GM21390 (cell line): Measurements from ENCODE around the gene HMCN1.

Source experiments
- ATAC-seq: cut with Tn5 transposase; IDR thresholded peaks from one replicate; pipeline ENCODE4 v1.9.1; 2021; ENCODE audit not compliant: unreplicated experiment

The HMCN1 gene

GRCh38 chr1:185733818-185734735, at the start of gene HMCN1:
HMCN1 (plus strand) TSS chr1:185734391; CDS start chr1:185734780, 389 bp downstream.
- no peak for ATAC-seq

DNA sequence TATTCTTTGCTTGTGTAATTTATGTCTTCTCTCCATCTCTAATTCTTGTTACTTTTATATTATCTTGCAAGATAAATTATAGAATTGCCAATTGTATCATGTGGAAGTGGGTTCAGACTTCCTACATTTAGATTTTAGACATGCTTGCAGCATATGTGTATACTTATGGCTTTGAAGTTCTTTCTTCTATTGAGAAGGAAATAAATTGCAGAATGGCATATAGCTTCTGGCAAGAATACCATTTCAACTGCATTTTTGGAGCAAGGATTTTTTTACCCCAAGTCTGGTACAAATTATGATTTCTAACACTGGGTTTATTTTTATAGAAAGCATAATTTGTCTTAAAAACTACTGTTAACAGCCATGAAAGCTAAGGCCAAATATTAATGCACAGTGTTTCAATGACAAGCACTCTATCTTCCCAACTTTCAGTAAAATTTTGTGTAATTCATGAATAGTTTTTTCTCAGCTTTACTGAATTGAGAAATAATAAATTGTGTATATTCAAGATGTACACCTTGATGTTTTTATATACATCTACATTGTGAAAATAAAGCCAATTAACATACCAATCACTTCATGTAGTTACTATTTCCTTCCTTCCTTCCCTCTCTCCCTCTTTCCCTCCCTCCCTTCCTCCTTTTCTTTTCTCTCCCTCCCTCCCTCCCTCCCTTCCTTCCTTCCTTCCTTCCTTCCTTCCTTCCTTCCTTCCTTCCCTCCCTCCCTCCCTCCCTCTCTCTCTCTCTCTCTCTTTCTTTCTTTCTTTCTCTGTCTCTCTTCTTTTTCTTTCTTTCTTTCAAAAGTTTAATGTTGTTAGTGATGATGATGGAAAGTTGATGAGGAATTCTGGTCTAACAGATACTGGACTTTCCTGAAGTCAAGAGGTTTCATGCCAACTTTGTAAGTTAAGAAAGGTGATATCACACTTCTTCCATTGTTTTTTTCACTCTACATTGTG, 47.1 kb upstream of the HMCN1 start:
- no peak for ATAC-seq

GRCh38 chr1:185690527-185690926, 43.7 kb upstream of the HMCN1 start:
- no peak for ATAC-seq

- peak; percentile 10 for ATAC-seq
These were observed 40.5 kb upstream of the HMCN1 start for GRCh38 chr1:185693654-185694053.

GRCh38 chr1:185694081-185694480, 40.1 kb upstream of the HMCN1 start:
- peak; percentile 96 for ATAC-seq

DNA sequence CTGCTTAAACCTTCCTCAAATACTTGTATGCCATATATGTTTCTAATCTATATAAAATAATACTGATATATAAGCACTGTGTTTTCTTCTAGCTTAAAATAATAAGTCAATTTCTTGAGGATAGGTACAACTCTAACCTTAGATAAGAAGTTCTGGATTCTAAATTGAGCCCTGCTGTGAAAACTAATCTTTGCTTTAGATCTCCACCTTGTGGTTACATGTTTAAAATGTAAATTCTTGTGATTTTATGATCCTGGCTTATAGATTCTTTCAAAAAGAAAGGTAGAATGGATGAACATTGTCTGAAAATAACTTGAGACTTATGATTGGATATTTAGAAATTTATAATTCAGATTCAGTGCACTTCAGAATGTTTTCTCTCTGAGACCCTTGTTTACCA, 38.9 kb upstream of the HMCN1 start:
- no peak for ATAC-seq

- no peak for ATAC-seq
These were observed 37.6 kb upstream of the HMCN1 start for GRCh38 chr1:185696422-185697150.

DNA sequence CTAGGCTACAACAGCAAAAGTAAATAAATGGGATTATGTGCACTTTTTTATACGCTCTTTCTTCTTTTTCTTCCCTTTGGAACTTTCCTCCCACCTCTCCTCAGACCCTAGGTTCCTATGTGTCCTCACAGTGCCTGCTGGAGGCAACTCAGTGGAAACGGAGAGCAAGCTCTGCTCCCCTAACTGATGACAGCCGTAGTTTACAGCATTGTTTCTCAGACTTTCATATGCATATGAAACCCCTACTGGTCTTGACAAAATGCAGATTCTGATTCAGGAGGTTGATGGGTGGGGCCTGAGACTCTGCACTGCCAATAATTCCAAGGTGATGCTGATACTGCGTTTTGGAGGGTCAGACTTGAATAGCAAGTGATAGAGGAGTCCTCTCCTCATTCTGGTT, 34.3 kb upstream of the HMCN1 start:
- ATAC-seq = no peak

DNA sequence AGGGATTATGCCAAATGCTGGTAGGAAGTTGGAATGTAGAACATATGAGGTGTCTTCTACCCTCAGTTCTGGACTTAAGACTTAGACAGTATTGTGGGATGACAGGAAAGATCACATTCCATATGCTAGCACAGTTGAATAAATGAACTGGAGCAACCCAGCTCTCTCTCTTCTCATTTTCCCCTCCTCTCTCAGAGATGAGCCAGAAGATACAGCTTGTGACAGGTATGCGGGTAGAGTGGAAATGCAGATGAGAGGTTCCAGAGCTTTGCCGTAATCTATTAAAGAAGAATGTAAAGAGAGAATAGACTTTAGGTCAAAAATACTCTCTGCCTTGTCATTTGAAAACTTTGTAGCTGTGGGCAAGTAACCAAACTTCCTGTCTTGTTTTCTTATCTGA, 32.5 kb upstream of the HMCN1 start:
- ATAC-seq = no peak

GRCh38 chr1:185704181-185704580, 30.0 kb upstream of the HMCN1 start:
- no peak for ATAC-seq

GRCh38 chr1:185716095-185716494, 18.1 kb upstream of the HMCN1 start:
- ATAC-seq = no peak

- ATAC-seq = no peak
These were observed 15.2 kb upstream of the HMCN1 start for GRCh38 chr1:185719021-185719420.

DNA sequence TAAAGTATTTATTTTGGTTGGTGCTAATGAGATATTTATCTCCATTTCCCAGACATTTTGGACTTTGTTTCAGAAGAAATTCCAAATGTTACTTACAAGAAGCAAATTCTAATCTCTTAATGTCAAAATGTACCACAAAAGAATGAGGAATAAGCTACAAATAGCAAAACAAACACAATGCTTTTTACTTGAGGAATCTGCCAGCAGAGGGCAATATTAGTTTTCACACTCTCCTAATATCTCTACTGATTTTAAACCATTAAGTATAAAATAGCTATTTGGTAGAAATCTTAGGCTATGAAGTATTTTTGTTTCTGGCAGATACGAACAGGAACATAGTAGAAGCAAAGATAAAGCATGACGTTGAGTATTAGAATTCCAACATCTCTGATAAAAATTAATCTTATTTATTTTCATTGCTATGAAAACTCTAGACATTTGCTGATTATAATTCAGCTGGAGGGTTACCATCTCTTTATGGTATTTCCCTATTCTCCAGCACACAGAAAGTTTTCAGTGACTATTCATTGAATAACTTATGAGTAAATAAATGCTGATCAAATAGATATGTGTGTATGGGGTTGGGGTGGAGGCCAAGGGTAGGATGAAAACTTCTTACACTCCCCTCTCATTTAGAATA, 13.4 kb upstream of the HMCN1 start:
- ATAC-seq = no peak

DNA sequence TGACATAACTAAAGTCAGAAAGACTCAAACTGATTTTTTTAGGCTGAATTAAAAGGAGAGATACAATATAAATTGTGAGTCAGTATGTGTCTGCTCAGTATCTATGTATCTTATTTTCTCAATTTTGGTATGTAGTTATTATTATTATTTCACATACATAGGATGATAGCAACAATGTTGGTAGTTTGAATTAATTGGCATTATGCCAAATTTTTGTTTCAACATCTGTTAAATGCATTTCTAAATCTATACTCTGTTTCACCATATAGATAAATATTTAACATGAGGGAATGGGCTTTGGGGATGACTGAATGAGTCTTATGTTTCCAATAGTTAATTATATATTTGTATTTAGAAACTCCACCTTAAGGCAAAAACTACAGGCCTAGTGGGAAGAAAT, 12.6 kb upstream of the HMCN1 start:
- no peak for ATAC-seq

DNA sequence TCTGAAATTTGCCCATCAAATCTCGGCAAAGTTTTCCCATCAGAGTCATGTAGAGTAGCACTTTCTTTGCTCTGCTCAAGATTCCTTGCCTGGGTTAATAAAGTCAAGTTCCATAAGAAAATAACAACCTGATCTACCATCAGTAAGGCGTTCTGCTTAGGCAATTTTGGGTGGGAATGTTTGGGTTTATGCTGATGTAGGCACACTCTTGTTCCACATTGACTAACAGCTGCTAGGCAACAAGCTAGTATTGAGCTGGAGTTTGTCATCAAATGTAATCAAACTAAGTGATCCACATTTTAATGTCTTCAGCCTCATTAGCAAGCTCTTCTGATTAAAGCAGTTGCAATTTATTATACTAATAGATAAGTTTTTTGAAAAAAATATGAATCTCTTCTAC, 12.1 kb upstream of the HMCN1 start:
- no peak for ATAC-seq

- ATAC-seq = no peak
These were observed 6.5 kb upstream of the HMCN1 start for GRCh38 chr1:185727726-185728125.

DNA sequence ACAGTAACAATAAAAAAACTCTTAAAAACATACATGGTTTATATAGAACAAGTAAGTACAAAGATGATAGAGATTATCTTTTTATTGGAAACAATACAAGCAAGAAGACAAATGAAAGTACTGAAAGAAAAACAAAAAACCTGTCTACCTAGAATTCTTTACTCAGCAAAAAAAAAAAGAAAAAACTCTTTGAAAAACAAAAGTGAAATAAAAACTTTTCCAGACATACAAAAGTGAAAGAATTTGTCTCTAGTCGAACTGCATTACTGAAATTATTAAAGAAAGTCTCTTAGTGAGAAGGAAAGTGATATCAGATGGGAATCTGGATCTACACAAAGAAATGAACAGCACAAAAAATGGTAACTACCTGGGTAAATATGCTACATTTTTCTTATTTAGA, 2.7 kb upstream of the HMCN1 start:
- no peak for ATAC-seq

DNA sequence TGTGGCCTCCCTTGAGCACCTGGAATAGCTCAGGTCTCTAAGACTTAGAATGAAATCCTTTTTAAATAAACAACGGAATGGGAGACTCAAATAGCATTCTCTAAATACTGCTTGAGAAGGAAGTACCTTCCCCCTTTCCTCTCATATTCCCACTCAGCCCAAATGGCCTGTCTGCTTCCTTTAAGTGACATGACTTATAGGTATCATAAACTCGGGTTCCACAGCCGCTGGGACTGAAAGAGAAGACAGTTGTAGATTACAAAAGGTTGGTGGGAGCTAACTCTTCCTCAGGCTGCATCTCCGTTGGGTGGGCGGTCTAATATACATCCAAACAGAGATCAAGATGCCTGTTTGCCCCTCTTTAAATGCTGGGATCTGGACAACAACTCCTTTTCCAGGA, 1.2 kb upstream of the HMCN1 start:
- ATAC-seq = no peak

DNA sequence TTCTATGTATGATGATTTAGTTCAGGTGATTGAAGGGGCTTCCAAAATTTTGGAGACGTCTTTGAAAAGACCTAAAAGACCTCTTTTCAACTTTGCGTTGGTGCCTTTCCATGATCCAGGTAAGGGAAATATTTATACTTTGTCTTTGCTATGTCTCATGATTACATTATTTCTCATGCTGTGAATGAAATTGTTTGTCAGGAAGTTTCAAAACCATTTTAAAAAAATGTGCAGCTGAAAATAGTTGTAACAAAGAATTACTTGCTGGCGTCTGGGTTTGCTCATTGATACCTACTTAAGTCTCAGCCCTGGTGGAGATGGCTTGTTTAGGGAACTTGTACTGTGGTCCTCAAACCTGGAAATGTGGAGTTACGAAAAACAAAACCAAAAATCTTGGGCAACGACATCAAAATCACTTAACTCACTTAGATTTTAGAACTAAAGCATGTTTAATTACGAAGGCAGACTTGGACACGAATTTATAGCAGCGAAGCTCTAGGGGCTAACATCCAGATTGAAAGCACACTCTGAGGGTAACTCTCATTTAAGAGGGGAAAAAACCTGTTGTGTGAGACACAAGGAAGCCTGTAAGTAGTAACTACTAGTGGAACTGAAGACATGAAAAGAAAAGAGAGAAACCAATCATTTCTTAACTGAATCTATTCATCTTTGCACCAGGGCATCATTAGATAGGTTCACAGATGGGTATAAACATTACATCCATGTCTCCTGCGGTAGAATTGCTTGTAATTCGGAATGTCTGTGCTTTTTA, 924 bp downstream of the HMCN1 start:
- no peak for ATAC-seq

DNA sequence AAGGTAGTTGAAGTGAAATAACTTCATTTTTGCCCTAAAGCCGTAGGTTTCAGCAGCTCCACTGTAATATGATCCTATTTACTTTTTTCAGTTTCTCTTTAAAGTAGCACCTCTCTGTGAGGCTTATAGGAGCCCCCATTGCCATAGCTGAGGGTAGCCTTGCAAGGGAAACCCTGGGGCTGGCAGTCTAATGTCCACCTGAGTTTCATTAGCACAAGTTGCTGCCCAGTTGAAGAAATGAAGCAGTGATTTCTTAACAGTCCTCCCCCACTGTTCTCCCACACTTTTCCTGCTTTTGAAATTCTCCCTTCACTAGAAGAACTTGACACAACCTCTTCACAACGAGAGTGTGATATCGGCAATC, 1.5 kb downstream of the HMCN1 start:
- no peak for ATAC-seq
